Epithelial cell of esophagus (primary cell): ENCODE data around the gene PRSS1.
"Not testable (repeated sequence)": the region's sequence is repeated elsewhere in the genome, so short reads cannot be mapped to it uniquely, and the experiment has no call there.

ENCODE experiments used
- DNase-seq: peaks from one replicate; pipeline ENCODE4 v3.0.0; 2010; ENCODE audit warnings: low read depth
- H3K4me3 ChIP-seq: 2 replicates; pipeline ENCODE4 v1.5.1; 2011; ENCODE audit warnings: mild to moderate bottlenecking, low read length, control low read depth
- TF ChIP-seq, protein P1 (sequence below): IDR thresholded peaks from 2 replicates; pipeline ENCODE4 v1.5.1; 2011; ENCODE audit warnings: low read depth, mild to moderate bottlenecking, low read length, control low read depth, inconsistent platforms; ENCODE audit not compliant: insufficient read depth; ENCODE audit errors: missing control alignments

PRSS1 gene

DNA sequence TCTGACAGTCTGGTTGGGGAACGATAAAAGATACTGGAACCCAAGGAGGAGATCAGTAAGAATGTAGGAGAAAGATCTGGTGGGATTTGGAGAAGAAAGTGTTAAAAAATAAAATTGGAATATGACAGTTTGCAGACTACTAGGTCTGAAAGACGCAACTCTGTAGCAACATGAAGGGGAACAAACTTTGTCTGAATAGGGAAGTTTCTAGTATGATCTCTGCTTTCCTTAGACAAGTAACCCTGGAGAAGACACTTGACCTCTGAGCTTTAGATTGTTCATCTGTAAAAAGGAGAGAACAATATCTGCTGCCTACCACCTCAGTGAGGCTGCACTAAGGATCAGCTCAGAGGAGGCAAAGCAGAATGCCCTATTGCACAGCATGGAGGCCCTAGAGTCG, 3.0 kb upstream of the PRSS1 start:
- TF ChIP-seq, protein P1, sequence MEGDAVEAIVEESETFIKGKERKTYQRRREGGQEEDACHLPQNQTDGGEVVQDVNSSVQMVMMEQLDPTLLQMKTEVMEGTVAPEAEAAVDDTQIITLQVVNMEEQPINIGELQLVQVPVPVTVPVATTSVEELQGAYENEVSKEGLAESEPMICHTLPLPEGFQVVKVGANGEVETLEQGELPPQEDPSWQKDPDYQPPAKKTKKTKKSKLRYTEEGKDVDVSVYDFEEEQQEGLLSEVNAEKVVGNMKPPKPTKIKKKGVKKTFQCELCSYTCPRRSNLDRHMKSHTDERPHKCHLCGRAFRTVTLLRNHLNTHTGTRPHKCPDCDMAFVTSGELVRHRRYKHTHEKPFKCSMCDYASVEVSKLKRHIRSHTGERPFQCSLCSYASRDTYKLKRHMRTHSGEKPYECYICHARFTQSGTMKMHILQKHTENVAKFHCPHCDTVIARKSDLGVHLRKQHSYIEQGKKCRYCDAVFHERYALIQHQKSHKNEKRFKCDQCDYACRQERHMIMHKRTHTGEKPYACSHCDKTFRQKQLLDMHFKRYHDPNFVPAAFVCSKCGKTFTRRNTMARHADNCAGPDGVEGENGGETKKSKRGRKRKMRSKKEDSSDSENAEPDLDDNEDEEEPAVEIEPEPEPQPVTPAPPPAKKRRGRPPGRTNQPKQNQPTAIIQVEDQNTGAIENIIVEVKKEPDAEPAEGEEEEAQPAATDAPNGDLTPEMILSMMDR: no peak
- no peak overlapping the region for H3K4me3 ChIP-seq
- no peak for DNase-seq

DNA sequence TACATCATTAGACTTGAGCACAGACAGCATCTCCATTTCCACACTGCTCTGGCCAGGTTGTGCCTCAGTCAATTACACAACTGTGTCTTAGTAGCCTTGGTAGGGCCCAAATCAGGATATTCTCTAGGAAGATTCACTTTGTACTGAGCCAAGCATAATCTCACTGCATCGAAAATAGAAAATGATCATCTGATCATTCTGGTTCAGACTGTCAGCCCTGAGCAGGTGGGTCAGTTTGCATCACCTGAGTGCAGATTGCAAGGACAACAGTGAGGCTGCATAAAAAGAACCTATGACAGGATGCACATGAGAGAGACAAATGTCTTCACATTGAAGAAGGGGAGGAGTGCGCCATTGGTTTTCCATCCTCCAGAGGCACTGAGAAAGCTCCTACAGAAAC, 862 bp upstream of the PRSS1 start:
- H3K4me3 ChIP-seq, DNase-seq: not testable (repeated sequence)

- no peak for DNase-seq
- TF ChIP-seq, protein P1: no peak
- H3K4me3 ChIP-seq: no peak overlapping the region
Observed at GRCh38 chr7:142750321-142750938, 1.2 kb downstream of the PRSS1 start.

GRCh38 chr7:142751526-142752175, 2.4 kb downstream of the PRSS1 start:
- DNase-seq, H3K4me3 ChIP-seq: not testable (repeated sequence)

DNA sequence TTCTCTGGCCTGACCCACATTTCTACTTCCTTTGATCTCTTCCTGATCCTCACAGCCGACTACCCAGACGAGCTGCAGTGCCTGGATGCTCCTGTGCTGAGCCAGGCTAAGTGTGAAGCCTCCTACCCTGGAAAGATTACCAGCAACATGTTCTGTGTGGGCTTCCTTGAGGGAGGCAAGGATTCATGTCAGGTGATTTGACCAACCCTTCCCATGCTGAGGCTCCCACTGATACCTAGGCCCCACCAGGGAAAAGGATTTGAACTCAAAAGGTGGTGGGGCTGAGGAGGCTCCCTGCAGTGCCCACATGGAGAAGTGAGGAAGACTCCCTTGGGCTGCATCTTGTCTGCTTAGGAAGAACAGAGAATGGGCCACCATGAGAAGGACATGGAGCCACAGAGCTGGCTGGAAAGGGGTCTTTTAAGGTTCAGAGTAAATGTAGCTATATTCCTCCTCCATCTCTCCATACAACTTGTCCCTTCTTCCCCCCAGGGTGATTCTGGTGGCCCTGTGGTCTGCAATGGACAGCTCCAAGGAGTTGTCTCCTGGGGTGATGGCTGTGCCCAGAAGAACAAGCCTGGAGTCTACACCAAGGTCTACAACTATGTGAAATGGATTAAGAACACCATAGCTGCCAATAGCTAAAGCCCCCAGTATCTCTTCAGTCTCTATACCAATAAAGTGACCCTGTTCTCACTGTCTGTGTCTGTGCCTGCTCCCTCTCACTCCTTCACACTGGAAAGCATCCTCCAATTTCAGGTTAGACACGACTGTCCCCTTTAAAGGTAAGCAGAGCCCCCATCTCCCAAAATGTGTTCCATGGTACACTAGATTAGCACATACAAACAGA, 3.3 kb downstream of the PRSS1 start:
- no peak overlapping the region for H3K4me3 ChIP-seq
- DNase-seq: no peak
- TF ChIP-seq, protein P1: no peak

- no peak for DNase-seq
- H3K4me3 ChIP-seq: no peak overlapping the region
- TF ChIP-seq, protein P1: no peak
Observed at GRCh38 chr7:142753366-142753765, 4.1 kb downstream of the PRSS1 start.

GRCh38 chr7:142753925-142754491, 4.7 kb downstream of the PRSS1 start:
- not testable (repeated sequence) for DNase-seq

DNA sequence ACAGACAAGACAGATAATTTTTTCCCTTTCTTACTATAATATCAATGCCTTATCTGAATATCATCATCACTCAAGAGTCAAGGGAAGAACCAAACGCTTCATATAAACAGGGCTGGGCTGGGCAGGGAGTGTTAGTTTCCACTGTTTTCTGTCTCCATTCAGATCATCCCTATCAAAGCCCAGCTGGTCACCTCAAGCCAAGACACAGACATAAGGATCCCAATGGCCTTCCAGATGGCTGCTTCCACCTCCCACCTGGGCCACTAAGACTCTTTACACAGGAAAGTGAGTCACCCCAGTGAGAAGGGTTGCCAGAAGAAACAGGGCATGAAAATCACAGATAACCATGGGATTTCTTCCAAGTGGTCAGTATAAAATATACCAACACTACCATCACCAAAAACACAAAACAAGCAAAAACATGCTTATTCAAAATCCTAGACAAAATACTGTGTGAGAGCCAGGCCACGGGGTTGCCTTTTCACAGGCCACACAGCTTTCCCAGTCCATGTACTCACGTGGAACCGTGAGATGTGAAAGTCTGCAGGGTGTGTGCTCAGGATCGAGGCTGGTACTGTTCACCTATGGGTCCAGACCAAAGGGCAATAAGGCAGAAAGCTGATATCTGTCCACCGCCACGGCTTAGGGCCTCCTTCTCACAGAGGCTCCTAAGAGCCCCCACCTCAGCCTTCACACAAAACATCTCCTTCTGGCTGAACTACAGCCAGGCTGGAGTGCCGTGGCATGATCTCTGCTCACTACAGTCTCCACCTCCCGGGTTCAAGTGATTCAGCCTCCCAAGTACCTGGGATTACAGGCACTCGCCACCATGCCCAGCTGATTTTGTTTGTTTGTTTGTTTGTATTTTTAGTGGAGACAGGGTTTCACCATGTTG, 5.7 kb downstream of the PRSS1 start:
- H3K4me3 ChIP-seq: no peak overlapping the region
- no peak for DNase-seq
- TF ChIP-seq, protein P1: no peak

More at GRCh38 chr7:142753925-142754491, 4.7 kb downstream of the PRSS1 start:
- H3K4me3 ChIP-seq: not testable (repeated sequence)

DNA sequence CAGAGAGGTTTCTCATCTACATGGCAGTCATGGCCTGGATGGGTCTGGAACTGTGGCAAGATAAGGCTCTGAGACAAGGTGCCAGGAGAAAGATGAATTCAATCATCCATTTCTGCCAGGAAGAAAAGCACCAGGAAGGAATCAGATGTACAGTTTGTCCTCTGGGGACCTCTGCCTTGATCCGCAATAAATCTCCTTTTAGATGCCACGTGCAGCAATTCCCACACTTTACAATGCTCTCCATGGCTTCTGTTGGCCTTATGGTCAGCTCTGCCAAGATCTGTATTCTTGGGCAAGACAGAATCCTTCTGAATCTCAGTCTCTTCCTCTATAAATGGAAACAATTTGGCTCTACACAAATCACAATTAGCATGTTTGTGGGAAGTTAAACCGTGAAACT, 9.0 kb downstream of the PRSS1 start:
- DNase-seq, H3K4me3 ChIP-seq: not testable (repeated sequence)
